A549 (cell line): Measurements from ENCODE around the gene ACTL7B.

Experiments used
- BHLHE40 ChIP-seq: IDR thresholded peaks from 2 replicates; pipeline ENCODE4 v1.6.1; 2012; ENCODE audit warnings: low read depth, low read length, inconsistent platforms
- CBX2 ChIP-seq: fragments of 200-600 bp; sonication (generic); IDR thresholded peaks from 2 replicates; pipeline ENCODE4 v1.6.1; 2016; ENCODE audit warnings: low read depth, mild to moderate bottlenecking, borderline replicate concordance
- CEBPB ChIP-seq, 2 experiments: fragments of >200 bp in 1 of 2; sonication (Bioruptor Twin) in 1 of 2; formaldehyde crosslinking in 1 of 2; IDR thresholded peaks; 2 replicates each; pipeline ENCODE4 v1.6.1; 2012 to 2016
- CTCF ChIP-seq: fragments of >200 bp; sonication (Bioruptor Twin); formaldehyde crosslinking; IDR thresholded peaks from 3 replicates; pipeline ENCODE4 v1.5.1; 2016
- HOXA7 ChIP-seq: fragments of 250-450 bp; sonication (Bioruptor Pico); IDR thresholded peaks from 2 replicates; pipeline ENCODE4 v1.5.0; 2020; ENCODE audit warnings: mild to moderate bottlenecking, moderate library complexity
- HOXB5 ChIP-seq: fragments of 250-450 bp; sonication (Bioruptor Pico); IDR thresholded peaks from 2 replicates; pipeline ENCODE4 v1.5.0; 2020; ENCODE audit warnings: mild to moderate bottlenecking, moderate library complexity
- JUNB ChIP-seq: fragments of >200 bp; sonication (Bioruptor Twin); formaldehyde crosslinking; IDR thresholded peaks from 2 replicates; pipeline ENCODE4 v1.6.1; 2016
- KDM1A ChIP-seq: fragments of 200-600 bp; sonication (generic); IDR thresholded peaks from 2 replicates; pipeline ENCODE4 v1.6.1; 2016; ENCODE audit warnings: low read depth, mild to moderate bottlenecking
- RNF2 ChIP-seq: fragments of 200-600 bp; sonication (generic); IDR thresholded peaks from 2 replicates; pipeline ENCODE4 v1.6.1; 2016; ENCODE audit warnings: low read depth, mild to moderate bottlenecking, antibody characterized with exemption, moderate library complexity, borderline replicate concordance
- ZC3H11A ChIP-seq: fragments of 450-650 bp; IDR thresholded peaks from 2 replicates; pipeline ENCODE4 v1.6.1; 2014; ENCODE audit warnings: antibody characterized with exemption, mild to moderate bottlenecking
- ZFP36 ChIP-seq: fragments of 450-650 bp; IDR thresholded peaks from 2 replicates; pipeline ENCODE4 v1.6.1; 2014; ENCODE audit warnings: borderline replicate concordance; ENCODE audit not compliant: partially characterized antibody

GRCh38 chr9:108832179-108832500 is 23.6 kb downstream of the ACTL7B start:
- no peak for TF ChIP-seq CTCF
- no peak for TF ChIP-seq JUNB
- no peak for TF ChIP-seq ZC3H11A
- TF ChIP-seq HOXA7 (CRISPR knock-in tag): no peak
- TF ChIP-seq KDM1A: no peak
- TF ChIP-seq BHLHE40: no peak
- TF ChIP-seq ZFP36: no peak
- no peak for TF ChIP-seq RNF2
- no peak for TF ChIP-seq CEBPB (IDR thresholded peaks at IDR 0.05)
- no peak for TF ChIP-seq HOXB5 (CRISPR knock-in tag)
- no peak for TF ChIP-seq CBX2
